Lung (tissue), 12 donors: ENCODE data around the gene FOXO3. TPM values are rescaled to one million over a fixed set of nuclear protein-coding genes. Genes with fewer than 3 reads are reported as not detected.

Source experiments
- ATAC-seq: fragments of 200-7000 bp; cut with Tn5 transposase; one replicate; pipeline ENCODE4 v1.9.1; 2020; ENCODE audit warnings: moderate number of reproducible peaks; ENCODE audit not compliant: insufficient read depth, low FRiP score
- DNase-seq, 3 donors: peaks; one replicate each; pipeline ENCODE4 v3.0.0-alpha.2; 2013 to 2017
- H3K27ac ChIP-seq, 2 donors: one replicate each; pipeline ENCODE4 v1.5.1; 2013; ENCODE audit warnings: mild to moderate bottlenecking in 2 of 2, moderate library complexity in 2 of 2, control low read depth in 1 of 2, inconsistent platforms in 1 of 2, low read depth in 1 of 2, low read length in 1 of 2
- H3K27me3 ChIP-seq, 3 donors: one replicate each; pipeline ENCODE4 v1.5.1; 2013; ENCODE audit warnings: low read length in 2 of 3; ENCODE audit not compliant: control insufficient read depth in 3 of 3, insufficient read depth in 3 of 3
- H3K36me3 ChIP-seq, 4 donors: one replicate each; pipeline ENCODE4 v1.5.1; 2013; ENCODE audit warnings: low read length in 4 of 4, mild to moderate bottlenecking in 1 of 4, moderate library complexity in 1 of 4; ENCODE audit not compliant: control insufficient read depth in 4 of 4, insufficient read depth in 4 of 4
- H3K4me1 ChIP-seq, 5 donors: one replicate each; pipeline ENCODE4 v1.5.1; 2013; ENCODE audit warnings: low read length in 5 of 5, mild to moderate bottlenecking in 2 of 5, moderate library complexity in 1 of 5; ENCODE audit not compliant: control insufficient read depth in 5 of 5, insufficient read depth in 5 of 5
- H3K4me3 ChIP-seq: one replicate; pipeline ENCODE4 v1.5.1; 2013; ENCODE audit warnings: mild to moderate bottlenecking, control low read depth, moderate library complexity
- H3K9ac ChIP-seq, 2 donors: one replicate each; pipeline ENCODE4 v1.5.1; 2013; ENCODE audit warnings: low read length in 2 of 2, control low read depth in 1 of 2; ENCODE audit not compliant: insufficient read depth in 1 of 2
- H3K9me3 ChIP-seq, 4 donors: one replicate each; pipeline ENCODE4 v1.5.1; 2013; ENCODE audit warnings: low read length in 3 of 4, mild to moderate bottlenecking in 1 of 4, moderate library complexity in 1 of 4; ENCODE audit not compliant: control insufficient read depth in 4 of 4, insufficient read depth in 3 of 4
- CTCF ChIP-seq: IDR thresholded peaks from 2 replicates; pipeline ENCODE4 v1.5.1; 2012; ENCODE audit warnings: mild to moderate bottlenecking; ENCODE audit errors: control extremely low read depth, extremely low read depth
- WGBS, 2 donors: extraction: QIAGEN DNeasy Blood & Tissue Kit; methylation state at CpG; one replicate each; pipeline ENCODE4 v1.1.7; 2013; 5-methylcytosine and 5-hydroxymethylcytosine counted together
- polyA plus RNA-seq, 2 donors: library from polyadenylated mRNA; stranded (reverse); fragments of 200-250 nt; gene quantifications; one replicate each; pipeline ENCODE4 v1.2.1, GENCODE V29; 2013
- total RNA-seq, 2 donors: library from RNA; depleted of rRNA in 1 of 2; stranded (reverse); fragments of >200 nt in 1 of 2; gene quantifications; one replicate each; pipeline ENCODE4 v1.2.1, GENCODE V29; 2014 to 2021
- donor health status: control.
- donor health status: control.
- donor health status: Bipolar disorder and iron deficiency.
- donor health status: healthy.
- donor health status: DM: yes; HTN: yes; CAD: no.

The FOXO3 gene
- total and polyA plus RNA-seq, 4 donors, result 12.1 to 101 (median 40.0) TPM

GRCh38 chr6:108627692-108628550, 67.2 kb downstream of the FOXO3 start:
- no peak for DNase-seq
- no peak for ATAC-seq
- no peak for TF ChIP-seq CTCF
- Histone ChIP-seq H3K27ac (no peak overlapping the region), H3K36me3 (no peaks in the 10 kb centered on the region), H3K4me3 (no peak overlapping the region), H3K9ac (no peak overlapping the region), H3K27me3 (no peaks in the 10 kb centered on the region), H3K4me1 (peaks cover 12 to 56% (median 19%) of the 10 kb centered on the region in 5 donors), H3K9me3 (no peaks in the 10 kb centered on the region)
- 78 to 86% methylated on average over 4 of the region's 4 CpGs for WGBS, 2 donors

GRCh38 chr6:108630050-108630714, 69.5 kb downstream of the FOXO3 start:
- DNase-seq, result no peak
- H3K27ac ChIP-seq, result peak overlapping the region in 1 of 2 donors; percentile 40
- no peaks in the 10 kb centered on the region for H3K36me3 ChIP-seq
- no peak for TF ChIP-seq CTCF
- WGBS, 2 donors, result 73 to 79% methylated on average over 4 of the region's 4 CpGs
- no peak overlapping the region for H3K4me3 ChIP-seq
- no peaks in the 10 kb centered on the region for H3K9me3 ChIP-seq
- no peak overlapping the region for H3K9ac ChIP-seq
- no peak for ATAC-seq
- no peaks in the 10 kb centered on the region for H3K27me3 ChIP-seq
- H3K4me1 ChIP-seq, result peaks cover 11 to 59% (median 24%) of the 10 kb centered on the region in 5 donors

GRCh38 chr6:108632441-108632840, 71.7 kb downstream of the FOXO3 start:
- no peak for TF ChIP-seq CTCF
- Histone ChIP-seq H3K9ac (no peak overlapping the region), H3K36me3 (no peaks in the 10 kb centered on the region), H3K9me3 (no peaks in the 10 kb centered on the region), H3K27ac (no peak overlapping the region), H3K4me1 (peaks cover 13 to 61% (median 33%) of the 10 kb centered on the region in 5 donors), H3K4me3 (no peak overlapping the region), H3K27me3 (no peaks in the 10 kb centered on the region)
- DNase-seq, result no peak
- WGBS, 2 donors, result 67 to 84% methylated on average over 5 of the region's 5 CpGs
- ATAC-seq, result no peak
